NCI-H146 treated with DMSO at 0.1 percent for 48 hours (cell line): ENCODE data around the gene POC1B.
"Not testable (repeated sequence)": the region's sequence is repeated elsewhere in the genome, so short reads cannot be mapped to it uniquely, and the experiment has no call there.

Experiments used
- DNase-seq: peaks from one replicate; lab custom pipeline; 2025; ENCODE audit not compliant: unreplicated experiment; lab: John Stamatoyannopoulos, UW

POC1B gene

DNA sequence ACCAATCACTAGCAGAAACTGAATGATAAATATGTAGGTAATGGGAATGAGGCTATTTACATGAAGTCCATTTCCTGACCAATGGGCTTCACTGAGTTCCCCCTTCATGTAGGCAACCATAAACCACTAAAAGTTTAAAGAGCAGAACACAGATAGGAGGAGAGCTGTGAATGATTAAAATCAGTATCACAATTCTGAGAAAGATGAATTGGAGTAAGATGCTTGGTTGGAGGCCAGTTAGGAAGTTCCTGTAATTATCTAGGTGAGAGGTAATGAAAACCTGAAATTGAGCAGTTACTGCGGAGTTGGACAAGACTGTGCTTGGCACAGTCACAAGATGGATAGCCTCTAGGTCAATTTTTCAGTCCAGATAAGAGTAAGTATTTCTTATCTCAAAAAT, 57.8 kb downstream of the POC1B start:
- no peak for DNase-seq

DNA sequence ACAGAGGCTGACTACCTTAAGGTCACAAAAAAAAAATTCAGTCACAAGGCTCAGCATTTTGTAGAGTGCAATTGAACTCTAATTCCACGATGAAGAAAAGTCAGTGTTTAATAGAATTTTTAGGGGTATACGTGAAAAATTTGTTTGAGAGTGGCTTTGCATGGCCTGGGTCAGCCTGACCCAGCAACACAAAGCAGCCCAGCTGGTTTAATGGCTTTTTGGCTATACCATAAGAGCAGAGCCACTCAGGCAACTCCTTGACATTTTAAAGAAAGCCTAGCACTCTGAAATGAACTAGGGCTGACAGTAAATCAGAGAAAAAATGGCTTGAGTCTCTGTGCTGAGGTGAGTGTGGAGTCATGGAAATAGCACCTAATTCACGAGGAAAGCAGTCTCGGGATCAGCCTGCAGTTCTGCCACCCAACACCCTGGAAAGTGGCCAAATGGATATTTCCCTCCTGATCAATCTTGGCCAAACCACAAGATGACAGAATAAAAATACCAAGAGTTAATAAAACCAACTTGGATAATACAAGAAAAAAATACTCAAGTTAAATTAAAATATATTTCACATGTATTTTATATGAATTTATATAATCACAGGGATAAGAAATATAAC, 60.8 kb downstream of the POC1B start:
- no peak for DNase-seq

DNA sequence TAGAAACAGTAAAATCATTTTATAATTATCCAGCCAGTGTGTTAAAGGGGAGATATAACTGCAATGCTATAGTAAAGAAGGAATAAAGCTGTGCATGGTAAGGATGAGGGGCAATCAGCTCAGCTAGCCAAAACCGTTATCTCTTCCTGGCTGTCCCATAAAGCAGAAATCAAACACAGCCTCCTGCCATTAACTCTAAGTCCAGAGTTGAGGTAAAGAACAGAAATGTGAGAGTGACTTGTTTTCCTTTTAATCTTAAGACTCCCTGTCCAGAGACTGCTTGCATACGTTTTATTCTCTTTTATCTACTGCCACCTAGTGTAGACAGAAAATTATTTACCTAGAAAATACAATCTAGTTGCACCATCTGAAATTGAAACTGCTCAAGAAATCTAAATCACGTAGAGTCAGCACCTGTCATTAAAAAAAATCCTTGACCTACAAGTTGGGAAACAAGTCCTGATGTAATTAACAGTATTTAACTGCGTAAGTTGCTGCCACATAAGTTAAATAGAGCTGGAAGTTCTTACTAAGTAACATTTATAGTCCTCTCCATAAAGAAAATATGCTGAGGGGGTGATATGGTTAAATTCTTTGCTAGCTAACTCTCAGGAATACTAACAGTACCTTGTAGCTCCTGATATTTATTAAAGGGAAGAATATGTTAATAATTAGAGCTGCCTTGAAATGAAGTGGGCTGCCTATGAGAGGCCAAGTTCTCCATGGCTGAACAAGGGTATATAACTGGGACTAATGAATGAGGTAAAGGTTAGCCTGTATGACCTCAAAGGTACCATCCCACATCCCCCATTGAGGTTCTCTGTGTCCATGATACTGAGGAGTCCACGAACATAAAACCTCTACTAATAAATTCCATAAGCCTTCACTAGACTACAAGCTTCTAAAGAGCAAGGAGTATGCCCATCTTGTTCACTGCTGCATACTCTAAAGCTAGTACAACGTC, 63.9 kb downstream of the POC1B start:
- DNase-seq, result peak; percentile 63

DNA sequence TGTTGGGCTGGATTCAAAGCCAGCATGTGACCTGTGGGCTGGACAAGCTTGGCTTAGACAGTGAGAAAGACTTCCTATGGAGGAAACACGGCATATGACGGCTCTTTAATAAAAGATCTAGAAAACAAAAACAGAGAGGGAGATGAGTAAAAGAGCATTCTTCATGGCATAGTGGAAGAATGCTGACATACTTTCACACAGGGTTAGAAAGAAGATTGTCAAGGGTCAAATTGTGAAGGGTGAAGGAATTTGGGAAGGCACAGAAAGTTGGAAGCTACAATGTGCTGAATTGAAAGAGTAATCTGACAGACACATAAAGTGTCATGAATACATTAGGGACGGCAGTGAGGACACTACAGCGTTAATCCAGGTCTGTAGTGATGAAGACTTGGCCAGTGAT, 64.7 kb downstream of the POC1B start:
- DNase-seq, result no peak

DNA sequence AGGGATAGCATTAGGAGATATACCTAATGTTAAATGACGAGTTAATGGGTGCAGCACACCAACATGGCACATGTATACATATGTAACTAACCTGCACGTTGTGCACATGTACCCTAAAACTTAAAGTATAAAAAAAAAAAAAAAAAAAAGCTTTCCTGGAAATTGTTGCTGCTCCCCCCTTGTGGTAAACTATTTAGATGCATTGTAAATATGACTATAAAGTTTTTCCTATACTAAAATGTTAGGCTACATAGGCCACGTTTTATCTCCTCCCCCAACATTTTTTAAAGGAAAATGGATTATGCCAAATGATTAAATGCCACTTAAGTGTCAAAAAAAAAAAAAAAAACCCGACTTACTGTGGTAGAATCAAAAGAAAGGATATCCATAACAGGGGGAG, 66.6 kb downstream of the POC1B start:
- not testable (repeated sequence) for DNase-seq

DNA sequence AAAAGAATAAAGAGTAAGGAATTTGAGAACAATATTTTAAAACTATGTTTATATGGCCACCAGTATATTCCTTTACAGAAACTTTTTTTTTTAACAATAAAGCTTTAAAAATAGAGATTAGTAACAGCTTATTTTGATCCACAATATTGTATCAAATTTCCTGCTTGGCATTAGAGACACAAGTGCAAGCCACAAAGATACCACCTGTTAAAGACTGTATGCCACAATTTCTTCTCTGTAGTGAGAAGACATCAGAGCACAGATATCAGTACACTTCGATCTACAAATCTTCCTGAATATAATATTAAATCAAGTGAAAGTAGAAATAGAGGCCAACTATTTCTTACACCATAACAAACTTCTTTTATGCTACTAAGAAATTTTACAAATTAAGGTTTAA, 69.3 kb downstream of the POC1B start:
- DNase-seq, result no peak

DNA sequence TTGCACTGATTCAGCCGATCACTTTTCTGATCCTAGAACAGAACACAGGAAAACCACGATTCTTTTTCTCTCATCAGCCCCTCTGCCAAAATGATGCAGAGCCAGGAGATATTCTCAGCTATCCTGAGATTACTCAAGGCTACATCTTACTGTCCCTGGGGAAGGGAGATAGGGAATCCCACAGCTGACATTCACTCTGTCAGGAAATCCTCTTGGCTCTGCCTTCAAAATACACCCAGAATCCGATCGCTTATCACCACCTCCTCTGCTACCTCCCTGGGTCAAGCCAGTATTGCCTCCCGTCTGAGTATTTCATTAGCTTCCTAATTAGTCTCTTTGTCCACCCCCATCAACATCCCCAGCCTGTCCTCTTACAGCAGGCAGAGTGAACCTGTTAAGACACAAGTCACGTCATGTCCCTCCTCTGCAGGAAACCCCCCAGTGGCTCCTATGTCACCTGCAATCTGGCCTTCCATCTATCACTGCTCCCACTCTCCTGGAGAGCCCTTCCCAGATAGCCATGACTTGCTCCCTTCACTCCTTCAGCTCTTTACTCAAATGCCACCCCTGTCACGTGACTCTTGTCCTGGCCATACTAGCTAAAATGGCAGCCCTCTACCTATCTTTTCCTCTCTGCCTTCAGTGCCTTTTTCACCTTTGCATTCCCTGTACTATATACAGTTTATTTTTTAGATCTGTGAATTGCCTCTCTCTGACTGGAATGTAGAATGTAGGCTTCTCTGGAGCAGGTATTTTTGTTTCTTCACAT, 71.6 kb downstream of the POC1B start:
- no peak for DNase-seq

DNA sequence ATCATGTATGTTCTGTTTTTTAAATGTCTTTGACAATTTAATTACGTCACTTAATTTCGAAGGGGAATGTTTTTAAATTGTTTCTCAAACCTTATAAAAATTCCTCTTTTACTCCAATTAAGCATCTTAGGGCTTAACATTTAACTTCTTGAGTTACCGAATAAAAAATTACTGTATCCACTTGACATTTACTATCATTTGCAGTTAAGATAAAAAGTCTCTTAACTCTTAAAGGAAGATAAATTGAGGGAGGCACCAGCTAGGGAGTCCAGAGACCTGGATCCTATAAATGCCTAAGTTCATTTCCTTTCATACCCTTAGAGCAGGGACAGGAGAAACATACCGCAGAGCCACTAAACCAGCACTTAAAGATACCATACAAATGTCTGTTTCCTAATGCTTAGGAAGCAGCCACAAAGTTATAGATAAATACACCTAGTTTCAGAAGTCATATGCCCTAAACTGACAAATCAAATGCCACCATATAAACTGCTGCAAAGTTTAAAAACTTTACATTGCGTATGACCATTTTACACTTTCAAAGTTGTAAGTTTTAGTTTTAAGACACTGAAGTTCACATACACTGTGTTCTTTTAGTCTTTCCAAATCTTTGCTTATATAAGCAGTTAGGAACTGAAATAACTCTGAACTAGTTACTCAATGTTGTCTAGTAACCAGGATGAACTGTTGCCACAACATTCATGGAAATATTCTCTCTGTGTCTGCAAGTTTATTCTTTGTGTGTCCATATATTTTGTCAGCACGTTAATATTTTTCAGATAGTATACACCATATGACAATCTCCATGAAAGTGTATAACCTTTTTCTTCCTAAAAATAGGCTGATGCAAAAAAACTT, 72.5 kb downstream of the POC1B start:
- no peak for DNase-seq

DNA sequence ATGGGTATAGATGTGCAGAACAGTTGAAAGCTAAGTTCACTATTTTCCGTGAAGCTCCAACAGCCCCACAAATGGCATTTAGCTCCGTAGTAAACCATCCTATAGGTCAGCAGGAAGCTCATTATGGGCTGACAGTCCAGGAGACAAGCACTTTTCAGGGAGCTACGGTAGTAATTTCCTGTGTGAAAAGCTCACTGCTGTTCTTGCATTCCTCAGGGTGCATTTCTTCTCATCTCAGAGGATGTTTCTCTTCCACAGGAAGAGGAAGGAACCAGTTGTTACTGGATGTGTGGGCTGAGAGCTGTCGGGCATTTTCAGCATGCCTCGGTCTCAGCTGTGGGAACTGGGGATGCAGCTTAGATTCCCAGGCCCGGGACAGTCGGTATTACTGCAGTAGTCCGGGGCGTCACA, 74.0 kb downstream of the POC1B start:
- DNase-seq, result no peak

DNA sequence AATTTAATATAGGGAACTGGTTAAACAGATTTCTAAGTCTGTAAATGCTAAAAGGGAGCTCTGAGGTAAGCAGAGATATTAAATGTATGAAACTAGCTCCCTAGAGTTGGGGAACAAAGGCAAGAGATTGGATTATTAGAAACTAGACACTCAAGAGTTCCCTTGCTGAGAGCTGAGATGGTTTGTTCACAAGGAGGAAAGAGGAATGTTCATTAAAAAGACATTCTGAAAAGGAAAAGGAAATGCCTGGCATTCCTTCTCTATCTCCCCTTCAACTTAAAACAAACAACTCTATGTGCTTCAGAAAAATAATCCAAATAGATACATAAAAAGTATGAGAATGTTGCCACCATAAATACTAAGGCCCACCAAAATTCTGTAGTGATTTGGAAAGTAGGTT, 74.9 kb downstream of the POC1B start:
- no peak for DNase-seq

DNA sequence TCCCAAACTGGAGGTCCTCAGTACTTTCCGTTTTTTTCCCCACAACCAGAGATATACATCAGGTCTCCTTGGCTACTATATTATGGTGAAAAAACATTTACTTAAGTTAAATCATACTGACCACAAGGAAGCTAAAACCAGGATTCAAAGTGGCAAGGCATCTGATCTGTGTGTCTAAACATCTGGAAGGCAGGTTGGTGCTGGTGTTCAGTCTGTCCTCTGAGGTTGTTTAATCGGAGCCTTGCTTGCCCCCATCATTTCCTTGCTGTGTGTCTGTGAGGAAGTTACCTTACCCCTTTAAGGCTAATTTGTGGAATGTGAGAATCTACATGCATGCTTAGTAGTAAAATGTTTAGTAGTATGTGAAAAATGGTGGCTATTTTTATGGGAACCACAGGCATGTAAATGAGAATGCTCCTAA, 76.9 kb downstream of the POC1B start:
- no peak for DNase-seq

DNA sequence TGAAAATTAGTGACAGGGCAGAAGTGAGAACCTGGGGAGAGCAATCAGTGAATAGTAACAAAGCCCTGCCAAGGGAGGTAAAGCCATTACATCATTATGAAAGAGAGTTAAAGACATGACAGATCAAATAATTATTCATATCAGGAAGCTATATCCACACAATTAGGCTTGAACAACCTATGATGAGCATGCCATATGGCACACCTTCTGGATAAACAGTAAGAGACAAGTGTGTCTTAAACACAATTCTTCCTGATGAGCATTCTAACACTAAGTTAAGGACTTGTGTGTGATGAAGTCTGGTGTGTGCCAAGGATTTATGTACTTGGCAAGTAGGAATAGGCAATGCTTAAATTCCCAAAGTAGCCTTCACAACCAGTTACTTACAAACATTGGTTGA, 77.3 kb downstream of the POC1B start:
- DNase-seq, result no peak

DNA sequence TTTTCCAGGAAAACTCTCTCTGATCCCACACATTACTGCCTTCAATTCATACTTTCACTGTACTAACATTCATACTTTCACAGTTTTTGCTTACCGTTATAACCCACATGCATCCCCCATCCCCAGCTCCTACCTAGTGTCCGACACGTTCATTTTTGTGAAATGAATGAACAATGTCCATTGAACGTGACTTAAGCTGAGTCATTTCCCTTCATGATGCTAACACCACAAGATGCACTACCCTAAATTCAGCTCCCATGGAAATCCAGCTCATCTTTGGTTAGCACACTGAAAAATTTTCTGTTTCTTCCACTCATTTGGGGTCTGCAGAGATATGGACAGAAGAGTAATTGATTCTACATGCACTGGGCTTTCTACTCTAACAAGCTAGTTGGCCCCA, 85.9 kb downstream of the POC1B start:
- DNase-seq, result no peak

DNA sequence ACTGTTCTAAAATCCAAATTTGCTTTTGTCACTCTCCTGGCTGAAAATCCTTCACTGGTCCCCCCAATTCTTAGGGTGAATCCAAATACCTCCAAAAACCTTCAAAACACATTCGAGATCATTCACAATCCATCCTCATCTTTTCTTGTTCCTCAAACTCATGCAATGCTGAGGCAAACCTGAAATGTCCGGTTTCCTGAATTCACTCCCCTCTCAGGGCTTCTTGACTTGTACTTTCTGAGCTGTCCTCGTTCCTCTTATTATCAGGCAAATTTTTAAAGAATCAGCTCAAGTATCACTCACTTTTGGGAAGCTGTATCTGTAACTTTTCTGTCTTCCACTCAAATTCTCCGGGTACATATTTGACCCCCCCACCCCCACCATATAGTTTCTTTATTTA, 88.6 kb downstream of the POC1B start:
- DNase-seq, result no peak

DNA sequence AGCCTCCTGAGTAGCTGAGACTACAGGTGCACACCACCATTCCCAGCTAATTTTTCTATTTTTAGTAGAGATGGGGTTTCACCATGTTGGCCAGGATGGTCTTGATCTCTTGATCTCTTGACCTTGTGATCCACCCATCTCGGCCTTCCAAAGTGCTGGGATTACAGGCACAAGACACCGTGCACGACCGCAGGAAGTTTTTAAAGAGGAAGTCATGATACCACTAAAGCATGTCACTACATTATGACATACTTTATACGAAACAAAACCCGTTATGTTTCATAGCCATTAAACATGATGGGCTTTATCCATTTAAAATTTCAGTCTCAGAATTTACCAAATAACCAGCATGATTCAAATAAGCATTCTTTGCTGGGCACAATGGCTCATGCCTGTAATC, 89.8 kb downstream of the POC1B start:
- DNase-seq, result no peak

DNA sequence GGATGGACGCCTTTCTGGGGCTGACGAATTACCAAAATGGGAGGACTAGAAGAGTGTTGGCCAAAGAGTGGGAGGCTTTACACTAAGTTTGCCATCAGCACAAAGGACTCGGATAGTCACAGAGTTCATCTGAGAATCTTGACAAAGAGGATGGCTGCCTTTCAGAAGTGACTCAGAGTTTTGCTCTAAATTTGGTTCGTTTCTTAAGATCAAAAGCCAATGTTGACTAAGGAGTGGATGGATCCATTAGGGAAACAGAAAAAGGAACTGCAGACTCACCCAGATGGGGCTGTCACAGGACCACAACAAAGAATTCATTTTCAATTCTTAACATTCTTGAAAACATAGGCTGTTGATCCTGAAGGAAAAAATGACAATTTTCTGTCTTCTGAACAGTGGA, 92.2 kb downstream of the POC1B start:
- DNase-seq, result no peak

DNA sequence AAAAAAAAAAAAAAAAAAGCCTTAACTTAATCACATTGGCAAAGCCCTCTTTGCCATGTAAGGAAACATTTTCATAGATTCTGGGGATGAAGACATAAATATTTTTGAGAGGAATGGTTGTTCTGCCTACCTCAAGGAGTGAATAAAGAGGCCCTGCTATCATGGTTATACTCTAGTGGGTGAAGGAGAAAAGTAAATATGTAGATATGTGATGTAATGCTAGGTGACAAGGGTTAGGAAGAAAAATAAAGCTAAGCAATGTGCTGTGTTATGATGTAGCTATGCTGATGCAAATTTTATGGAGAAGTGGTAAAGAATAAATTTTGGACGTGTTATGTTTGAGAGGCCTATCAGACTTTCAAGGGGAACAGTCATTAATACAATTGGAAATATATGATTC, 93.5 kb downstream of the POC1B start:
- no peak for DNase-seq

DNA sequence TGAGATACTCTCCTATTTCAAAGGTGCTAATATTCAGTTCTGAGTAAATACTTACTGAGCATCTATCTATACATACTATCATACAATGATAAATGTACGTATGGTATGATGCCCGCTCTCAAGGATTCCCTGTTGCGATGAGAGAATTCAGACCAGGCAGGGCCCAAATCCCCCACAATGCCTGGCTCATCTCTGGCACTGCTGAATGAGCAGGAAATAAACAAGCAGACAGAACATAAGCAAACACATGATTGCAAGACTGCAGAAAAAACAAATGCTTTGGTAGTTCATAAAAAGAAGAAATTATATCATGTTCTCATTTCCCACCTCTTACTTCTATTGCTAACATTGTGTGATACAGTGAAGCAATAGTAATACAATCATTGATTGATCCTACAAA, 96.3 kb downstream of the POC1B start:
- no peak for DNase-seq

DNA sequence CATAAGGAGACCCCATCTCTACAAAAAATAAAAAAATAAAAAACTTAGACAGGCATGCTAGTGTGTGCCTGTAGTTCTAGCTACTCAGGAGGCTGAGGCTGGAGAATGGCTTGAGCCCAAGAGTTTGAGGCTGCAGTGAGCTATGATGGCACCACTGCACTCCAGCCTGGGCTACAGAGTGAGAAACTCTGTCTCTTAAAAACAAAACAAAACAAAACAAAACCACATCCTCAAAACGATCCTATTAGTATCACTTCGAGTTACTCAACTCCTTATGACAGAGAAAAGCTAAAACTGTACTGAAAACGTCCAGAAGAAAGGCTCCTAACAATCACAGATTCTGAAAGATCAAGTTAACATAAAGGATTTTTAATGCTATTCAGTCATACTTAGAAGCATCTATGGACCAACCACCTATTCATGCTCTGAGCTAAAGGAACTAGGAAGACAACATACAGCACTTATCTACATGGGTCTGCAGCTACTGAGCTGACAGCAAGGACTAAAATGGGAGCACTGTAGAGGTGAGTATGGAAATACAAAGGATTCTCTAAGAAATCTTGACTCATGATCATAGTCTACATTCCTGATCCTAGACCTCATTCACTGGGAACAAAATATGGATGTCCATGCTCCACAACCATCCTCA, 98.2 kb downstream of the POC1B start:
- DNase-seq, result no peak

DNA sequence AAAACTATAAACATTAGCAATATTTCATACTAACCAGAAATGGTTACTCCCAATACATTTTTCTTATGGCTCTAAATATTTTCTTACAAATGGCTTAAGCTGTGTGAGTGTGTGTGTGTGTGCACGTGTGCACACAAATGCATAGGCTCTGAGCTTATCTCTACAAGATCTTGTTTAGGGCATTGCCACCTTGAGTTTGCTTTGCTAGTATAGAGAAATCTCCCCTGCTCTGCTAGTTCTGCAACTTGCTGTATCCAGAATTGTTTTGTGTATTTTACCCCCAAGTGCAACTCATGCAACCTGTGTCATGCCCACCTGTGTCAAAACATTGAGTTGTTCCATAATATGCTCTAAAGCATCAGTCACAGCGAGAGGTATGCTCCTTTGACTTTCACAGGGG, 101.0 kb downstream of the POC1B start:
- DNase-seq, result no peak
